ENCODE measurements around the gene VIT. TPM values are rescaled to one million over a fixed set of nuclear protein-coding genes. Genes with fewer than 3 reads are reported as not detected.
A peak's percentile ranks its signal among the peaks of the same experiment; 100 is the strongest.

The VIT gene
- total RNA-seq, 1 donor from 2014 or later, result not detected

DNA sequence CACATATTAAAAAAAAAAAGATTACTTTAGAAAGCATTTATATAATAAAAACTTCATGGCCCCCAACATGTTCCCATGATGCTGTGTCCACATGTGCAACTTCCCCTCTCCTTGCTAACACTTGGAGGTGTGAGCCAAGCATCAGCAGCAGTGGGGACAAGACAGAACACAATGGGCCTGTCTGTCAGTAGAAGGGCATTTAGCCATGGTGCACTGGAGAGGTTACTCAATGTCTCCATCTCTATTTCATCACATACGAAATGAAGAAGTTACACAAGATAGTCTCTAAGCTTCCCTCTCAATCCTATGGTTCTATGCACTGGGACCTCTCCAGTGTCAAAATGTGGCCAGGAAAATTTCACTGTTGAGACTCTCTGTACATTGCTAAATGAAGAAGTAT, 2.5 kb downstream of the VIT start:
- H3K36me3 Mint-ChIP-seq, result no peaks in the 10 kb centered on the region
- no peaks in the 10 kb centered on the region for H3F3A ChIP-seq (ENCODE audit: low read depth)
- no peaks in the 10 kb centered on the region for H3K79me2 ChIP-seq (ENCODE audit: low read depth)
- no peak for TF ChIP-seq EZH2phosphoT487 (IDR thresholded peaks at IDR 0.05)
- TF ChIP-seq, protein P1, sequence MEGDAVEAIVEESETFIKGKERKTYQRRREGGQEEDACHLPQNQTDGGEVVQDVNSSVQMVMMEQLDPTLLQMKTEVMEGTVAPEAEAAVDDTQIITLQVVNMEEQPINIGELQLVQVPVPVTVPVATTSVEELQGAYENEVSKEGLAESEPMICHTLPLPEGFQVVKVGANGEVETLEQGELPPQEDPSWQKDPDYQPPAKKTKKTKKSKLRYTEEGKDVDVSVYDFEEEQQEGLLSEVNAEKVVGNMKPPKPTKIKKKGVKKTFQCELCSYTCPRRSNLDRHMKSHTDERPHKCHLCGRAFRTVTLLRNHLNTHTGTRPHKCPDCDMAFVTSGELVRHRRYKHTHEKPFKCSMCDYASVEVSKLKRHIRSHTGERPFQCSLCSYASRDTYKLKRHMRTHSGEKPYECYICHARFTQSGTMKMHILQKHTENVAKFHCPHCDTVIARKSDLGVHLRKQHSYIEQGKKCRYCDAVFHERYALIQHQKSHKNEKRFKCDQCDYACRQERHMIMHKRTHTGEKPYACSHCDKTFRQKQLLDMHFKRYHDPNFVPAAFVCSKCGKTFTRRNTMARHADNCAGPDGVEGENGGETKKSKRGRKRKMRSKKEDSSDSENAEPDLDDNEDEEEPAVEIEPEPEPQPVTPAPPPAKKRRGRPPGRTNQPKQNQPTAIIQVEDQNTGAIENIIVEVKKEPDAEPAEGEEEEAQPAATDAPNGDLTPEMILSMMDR (IDR thresholded peaks at IDR 0.05), result no peak
- no peak for TF ChIP-seq EZH2 (IDR thresholded peaks at IDR 0.05)
- H3K27ac ChIP-seq, result no peak overlapping the region
- no peak overlapping the region for H3K4me2 ChIP-seq
- H3K9me3 Mint-ChIP-seq, result peaks cover 2% of the 10 kb centered on the region
- H3K27me3 Mint-ChIP-seq (ENCODE audit: insufficient read depth, low read depth), result peaks cover 6% of the 10 kb centered on the region
- no peak overlapping the region for H2AFZ ChIP-seq (replicated peaks)
- DNase-seq (ENCODE audit: low spot score), result no peak
- no peak overlapping the region for H3K27ac Mint-ChIP-seq
- H3K27me3 ChIP-seq, result no peaks in the 10 kb centered on the region
- no peak overlapping the region for H3K4me3 Mint-ChIP-seq
- no peaks in the 10 kb centered on the region for H3K36me3 ChIP-seq
- no peak overlapping the region for H3K9ac ChIP-seq
- H3K4me3 ChIP-seq, result no peak overlapping the region
- peaks cover 17% of the 10 kb centered on the region for H3K4me1 Mint-ChIP-seq
- no peaks in the 10 kb centered on the region for H3K9me3 ChIP-seq (ENCODE audit: low read depth)
- no peaks in the 10 kb centered on the region for H3K4me1 ChIP-seq
- no peaks in the 10 kb centered on the region for H4K20me1 ChIP-seq (ENCODE audit: low read depth)

DNA sequence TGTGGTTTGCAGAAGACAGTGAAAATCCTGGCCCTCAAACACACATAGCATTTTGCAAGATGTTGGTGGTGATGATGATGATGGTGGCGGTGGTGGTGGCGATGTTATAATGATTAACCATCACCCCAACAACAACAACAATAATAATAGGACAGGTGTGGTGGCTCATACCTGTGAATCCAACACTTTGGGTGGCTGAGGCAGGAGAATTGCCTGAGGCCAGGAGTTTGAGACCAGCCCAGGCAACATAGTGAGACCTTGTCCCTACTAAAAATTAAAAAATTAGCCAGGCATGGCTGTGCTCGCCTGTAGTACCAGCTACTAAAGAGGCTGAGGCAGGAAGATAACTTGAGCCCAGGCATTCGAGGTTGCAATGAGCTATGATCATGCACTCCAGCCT, 3.8 kb downstream of the VIT start:
- H3K4me2 ChIP-seq, result no peak overlapping the region
- H4K20me1 ChIP-seq (ENCODE audit: low read depth), result no peaks in the 10 kb centered on the region
- H3K4me1 ChIP-seq, result no peaks in the 10 kb centered on the region
- Mint-ChIP-seq H3K36me3 (no peaks in the 10 kb centered on the region), H3K4me3 (no peak overlapping the region), H3K4me1 (peaks cover 25% of the 10 kb centered on the region), H3K27ac (no peak overlapping the region), H3K27me3 (ENCODE audit: insufficient read depth, low read depth) (peaks cover 8% of the 10 kb centered on the region), H3K9me3 (peaks cover 2% of the 10 kb centered on the region)
- H3K27me3 ChIP-seq, result no peaks in the 10 kb centered on the region
- no peak overlapping the region for H3K27ac ChIP-seq
- no peaks in the 10 kb centered on the region for H3F3A ChIP-seq (ENCODE audit: low read depth)
- DNase-seq (ENCODE audit: low spot score), result no peak
- no peak overlapping the region for H3K9ac ChIP-seq
- H3K9me3 ChIP-seq (ENCODE audit: low read depth), result no peaks in the 10 kb centered on the region
- no peak overlapping the region for H3K4me3 ChIP-seq
- H2AFZ ChIP-seq (replicated peaks), result no peak overlapping the region
- no peaks in the 10 kb centered on the region for H3K36me3 ChIP-seq
- H3K79me2 ChIP-seq (ENCODE audit: low read depth), result no peaks in the 10 kb centered on the region
- TF ChIP-seq EZH2 (IDR thresholded peaks at IDR 0.05) (no peak), EZH2phosphoT487 (IDR thresholded peaks at IDR 0.05) (no peak)
- TF ChIP-seq, protein P1 (IDR thresholded peaks at IDR 0.05), result no peak

DNA sequence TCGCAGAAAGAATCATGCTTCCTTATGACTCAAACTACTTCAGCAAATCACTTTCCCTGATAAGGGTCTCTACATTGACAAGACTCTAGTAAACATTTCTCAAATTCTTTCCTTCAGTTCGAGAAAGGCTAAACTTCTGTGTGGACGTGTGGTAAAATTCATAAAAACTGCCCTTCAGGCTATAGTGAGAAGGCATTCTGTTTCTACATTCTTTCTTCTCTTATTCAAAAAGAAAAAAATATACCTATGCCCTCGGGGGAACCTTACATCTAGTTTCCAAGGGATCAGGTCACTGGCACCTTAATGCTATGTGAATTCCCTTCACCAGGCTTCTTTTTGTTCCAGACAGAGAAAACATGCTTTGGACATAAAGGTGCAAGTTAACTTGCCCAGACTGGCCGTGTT, 4.9 kb downstream of the VIT start:
- no peaks in the 10 kb centered on the region for H3K36me3 ChIP-seq
- TF ChIP-seq EZH2 (IDR thresholded peaks at IDR 0.05) (no peak), EZH2phosphoT487 (IDR thresholded peaks at IDR 0.05) (no peak)
- TF ChIP-seq, protein P1 (IDR thresholded peaks at IDR 0.05), result peak; percentile 26
- Mint-ChIP-seq H3K4me3 (no peak overlapping the region), H3K9me3 (peaks cover 2% of the 10 kb centered on the region), H3K27me3 (ENCODE audit: insufficient read depth, low read depth) (peaks cover 8% of the 10 kb centered on the region), H3K4me1 (peaks cover 22% of the 10 kb centered on the region), H3K36me3 (no peaks in the 10 kb centered on the region), H3K27ac (no peak overlapping the region)
- H3F3A ChIP-seq (ENCODE audit: low read depth), result no peaks in the 10 kb centered on the region
- no peaks in the 10 kb centered on the region for H3K79me2 ChIP-seq (ENCODE audit: low read depth)
- no peak overlapping the region for H3K4me3 ChIP-seq
- DNase-seq (ENCODE audit: low spot score), result peak; percentile 20
- no peak overlapping the region for H3K9ac ChIP-seq
- H3K4me1 ChIP-seq, result no peaks in the 10 kb centered on the region
- no peak overlapping the region for H3K27ac ChIP-seq
- H4K20me1 ChIP-seq (ENCODE audit: low read depth), result no peaks in the 10 kb centered on the region
- H3K4me2 ChIP-seq, result no peak overlapping the region
- H3K9me3 ChIP-seq (ENCODE audit: low read depth), result no peaks in the 10 kb centered on the region
- H2AFZ ChIP-seq (replicated peaks), result peak overlapping the region; percentile 31
- no peaks in the 10 kb centered on the region for H3K27me3 ChIP-seq
